H54 (cell line): ENCODE results near the gene ABCC1.
A peak's percentile ranks its signal among the peaks of the same experiment; 100 is the strongest.

ENCODE experiments used
- DNase-seq: peaks from one replicate; pipeline ENCODE4 v3.0.0; 2011; ENCODE audit warnings: low spot score, mixed read lengths; ENCODE audit not compliant: insufficient read length
- FAIRE-seq: peaks from 3 replicates; lab custom pipeline; 2011; peaks lifted over from hg19 to GRCh38; lab: Jason Lieb, UNC
- POLR2A ChIP-seq: IDR thresholded peaks from 2 replicates; pipeline ENCODE4 v1.6.1; 2011; ENCODE audit warnings: low read depth, mild to moderate bottlenecking, low read length

Gene ABCC1

DNA sequence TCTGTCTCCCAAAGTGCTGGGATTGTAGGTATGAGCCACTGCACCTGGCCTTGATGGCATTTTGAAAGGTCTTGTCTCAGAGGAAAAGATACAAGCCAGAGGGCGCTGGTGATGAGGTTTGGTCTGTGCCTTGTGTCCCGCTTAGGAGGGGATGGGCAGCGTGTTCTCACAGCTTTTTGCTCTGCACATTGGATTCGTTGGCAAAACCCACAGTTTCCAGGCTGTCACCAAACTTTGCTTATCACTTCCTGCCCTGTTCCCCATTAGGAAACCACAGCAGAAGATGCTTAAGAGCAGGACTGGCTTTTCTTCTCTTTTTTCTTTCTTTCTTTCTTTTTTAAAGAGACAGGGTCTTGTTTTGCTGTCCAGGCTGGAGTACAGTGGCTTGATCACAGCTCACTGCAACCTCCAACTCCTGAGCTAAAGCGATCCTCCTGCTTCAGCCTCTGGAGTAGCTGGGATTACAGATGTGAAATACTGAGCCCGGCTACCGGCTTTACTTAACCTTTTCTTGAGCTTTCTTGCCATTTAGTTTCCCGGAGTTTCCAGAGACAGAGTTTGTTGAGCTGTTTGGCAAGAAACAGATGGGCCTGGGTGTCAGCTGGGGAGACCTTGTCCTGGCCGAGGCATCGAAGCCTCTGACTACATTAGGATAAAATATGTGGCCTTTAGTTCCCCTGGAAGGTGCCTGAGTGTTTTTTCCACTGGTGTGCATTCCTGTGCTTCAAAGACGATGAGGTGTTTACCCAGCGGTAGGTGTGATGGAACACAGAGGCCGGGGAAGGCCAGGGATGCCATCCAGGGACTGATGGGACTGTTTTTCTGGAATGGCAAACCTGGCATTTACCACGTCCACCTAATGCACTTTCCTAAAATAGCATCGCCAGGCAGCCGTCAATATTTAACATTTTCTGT, 112.9 kb downstream of the ABCC1 start:
- TF ChIP-seq POLR2A = no peak
- no peak for DNase-seq
- FAIRE-seq = no peak

GRCh38 chr16:16063683-16064082, 114.3 kb downstream of the ABCC1 start:
- no peak for DNase-seq
- FAIRE-seq = no peak
- no peak for TF ChIP-seq POLR2A

DNA sequence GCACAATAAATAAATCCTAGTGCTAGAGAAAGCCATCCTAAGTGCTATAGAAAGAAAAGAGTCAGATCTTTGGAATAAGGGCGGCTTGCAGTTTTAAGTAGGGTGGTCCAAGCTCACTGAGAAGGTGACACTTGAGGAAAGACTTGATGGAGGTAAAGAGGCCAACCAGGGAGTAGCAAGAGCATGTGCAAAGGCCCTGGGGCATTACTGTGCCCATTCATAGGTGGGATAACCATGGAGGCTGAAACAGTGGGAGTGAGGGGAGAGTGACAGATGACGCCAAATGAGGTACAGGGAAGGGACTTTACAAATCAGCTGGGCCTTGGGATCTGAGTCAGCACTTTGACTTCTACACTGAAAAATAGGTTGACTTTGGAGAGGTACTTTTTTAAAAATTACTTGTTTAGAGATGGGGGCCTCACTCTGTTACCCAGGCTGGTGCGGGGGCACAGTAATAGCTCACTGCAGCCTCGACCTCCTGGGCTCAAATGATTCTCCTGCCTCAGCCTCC, 115.5 kb downstream of the ABCC1 start:
- no peak for DNase-seq
- no peak for TF ChIP-seq POLR2A
- no peak for FAIRE-seq

GRCh38 chr16:16067127-16067526, 117.7 kb downstream of the ABCC1 start:
- DNase-seq (no peak), FAIRE-seq (no peak)
- no peak for TF ChIP-seq POLR2A

DNA sequence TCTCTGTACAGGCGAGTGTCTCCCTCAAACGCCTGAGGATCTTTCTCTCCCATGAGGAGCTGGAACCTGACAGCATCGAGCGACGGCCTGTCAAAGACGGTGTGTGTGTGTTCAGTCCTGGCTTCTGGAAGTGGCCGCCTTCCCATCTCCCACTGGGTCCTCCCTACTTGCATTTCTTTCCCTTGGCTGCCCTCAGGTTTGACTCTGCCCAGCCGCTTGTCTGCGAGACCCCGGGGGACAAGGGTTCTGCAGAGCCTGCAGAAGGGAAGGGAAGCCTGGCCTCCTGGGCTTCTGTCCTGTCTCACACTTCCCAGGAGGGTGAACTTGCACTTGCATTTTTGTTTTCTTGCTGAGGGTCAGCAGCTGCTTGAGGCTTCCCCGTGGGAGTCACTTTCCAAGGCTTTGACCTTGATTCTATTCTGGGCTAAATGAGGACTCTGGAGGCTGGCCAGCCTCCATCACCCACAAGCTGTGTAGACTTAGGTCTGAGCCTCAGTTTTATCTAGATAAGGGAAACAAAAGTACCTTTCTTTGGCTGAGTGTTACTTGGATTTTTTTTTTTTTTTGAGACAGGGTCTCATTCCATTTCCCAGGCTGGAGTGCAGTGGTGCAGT, 122.3 kb downstream of the ABCC1 start:
- no peak for FAIRE-seq
- no peak for DNase-seq
- TF ChIP-seq POLR2A = no peak

- no peak for DNase-seq
- TF ChIP-seq POLR2A = no peak
- no peak for FAIRE-seq
These were observed 123.7 kb downstream of the ABCC1 start for GRCh38 chr16:16073001-16073545.

- FAIRE-seq (no peak), DNase-seq (peak; percentile 52)
- no peak for TF ChIP-seq POLR2A
These were observed 124.8 kb downstream of the ABCC1 start for GRCh38 chr16:16073891-16074881.

DNA sequence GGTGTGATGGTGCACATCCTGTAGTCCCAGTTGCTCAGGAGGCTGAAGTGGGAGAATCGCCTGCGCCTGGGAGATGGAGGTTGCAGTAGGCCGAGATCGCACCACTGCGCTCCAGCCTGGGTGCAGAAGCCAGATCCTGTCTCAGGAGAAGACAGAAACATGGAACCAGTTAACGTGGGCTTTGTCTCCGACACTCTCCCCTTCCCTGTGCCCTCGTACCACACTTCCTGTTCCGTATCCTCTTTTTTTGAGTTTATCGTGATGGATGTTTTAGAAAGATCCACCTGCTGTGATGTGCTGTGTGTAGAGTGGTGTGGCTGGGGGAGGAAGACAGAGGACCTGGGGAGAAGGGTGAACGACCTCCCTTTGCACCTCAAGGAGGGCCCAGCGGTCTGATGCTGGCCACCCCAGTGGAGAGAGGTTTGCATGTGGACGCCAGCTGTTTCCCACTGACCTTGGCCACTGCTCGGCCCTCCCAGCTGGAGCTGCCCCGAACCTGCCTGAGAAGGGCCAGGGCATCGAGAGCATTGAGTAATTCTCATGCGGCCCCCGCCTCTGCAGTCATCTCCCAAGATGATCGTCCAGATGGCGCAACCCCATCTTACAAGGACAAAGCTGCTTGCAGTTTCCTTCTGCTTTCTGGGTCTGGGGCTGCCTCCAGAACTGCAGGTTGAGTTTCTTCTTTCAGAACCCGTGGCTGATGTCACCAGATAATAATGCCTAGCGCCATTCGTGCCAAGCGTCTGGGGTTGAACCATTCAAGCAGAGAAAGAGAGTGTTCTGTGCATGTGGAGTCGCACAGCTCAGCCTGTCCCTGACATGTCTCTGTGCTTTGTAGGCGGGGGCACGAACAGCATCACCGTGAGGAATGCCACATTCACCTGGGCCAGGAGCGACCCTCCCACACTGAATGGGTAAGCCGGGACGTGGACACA, 126.3 kb downstream of the ABCC1 start:
- no peak for FAIRE-seq
- DNase-seq = no peak
- TF ChIP-seq POLR2A = no peak

- no peak for TF ChIP-seq POLR2A
- FAIRE-seq = no peak
- DNase-seq = no peak
These were observed 127.0 kb downstream of the ABCC1 start for GRCh38 chr16:16076423-16076813.

GRCh38 chr16:16080465-16081065, 131.1 kb downstream of the ABCC1 start:
- TF ChIP-seq POLR2A = no peak
- no peak for FAIRE-seq
- DNase-seq = no peak

GRCh38 chr16:16081141-16081540, 131.7 kb downstream of the ABCC1 start:
- no peak for TF ChIP-seq POLR2A
- DNase-seq (no peak), FAIRE-seq (no peak)

GRCh38 chr16:16082255-16082654, 132.8 kb downstream of the ABCC1 start:
- FAIRE-seq (no peak), DNase-seq (no peak)
- TF ChIP-seq POLR2A = no peak
